Measurements from ENCODE around the gene YJU2. TPM values are rescaled to one million over a fixed set of nuclear protein-coding genes. Genes with fewer than 3 reads are reported as not detected.
A peak's percentile ranks its signal among the peaks of the same experiment; 100 is the strongest.

The YJU2 gene
- total RNA-seq (10 to 100 TPM; 14.0 to 34.4 (median 23.9) TPM), polyA plus RNA-seq (10 to 100 TPM; 19.9 to 81.2 (median 45.3) TPM)
- long read RNA-seq, donor 1, partial matches to known transcripts = 9 of 46 reads
- long read RNA-seq, donor 1, other reads (novel, unspliced or antisense) = 35 of 46 reads
- long read RNA-seq, donor 2, partial matches to known transcripts = 181 of 185 reads
- long read RNA-seq, donor 2, other reads (novel, unspliced or antisense) = 0 of 185 reads
- long read RNA-seq, donor 3, transcript YJU2-201 (8 exons, 1,434 nt) = major isoform, 6 of 6 reads
- long read RNA-seq, donor 3, partial matches to known transcripts = 0 of 6 reads
- long read RNA-seq, donor 3, other reads (novel, unspliced or antisense) = 0 of 6 reads
- long read RNA-seq, donor 4, transcript YJU2-201 (8 exons, 1,434 nt) = major isoform, 16 of 18 reads
- long read RNA-seq, donor 4, partial matches to known transcripts = 1 of 18 reads
- long read RNA-seq, donor 4, other reads (novel, unspliced or antisense) = 1 of 18 reads
- long read RNA-seq, donor 5, transcript YJU2-201 (8 exons, 1,434 nt) = major isoform, 29 of 33 reads
- long read RNA-seq, donor 5, partial matches to known transcripts = 2 of 33 reads
- long read RNA-seq, donor 5, other reads (novel, unspliced or antisense) = 2 of 33 reads
- long read RNA-seq, donor 6, transcript YJU2-201 (8 exons, 1,434 nt) = major isoform, 22 of 23 reads
- long read RNA-seq, donor 6, partial matches to known transcripts = 0 of 23 reads
- long read RNA-seq, donor 6, other reads (novel, unspliced or antisense) = 1 of 23 reads
- long read RNA-seq, donor 7, partial matches to known transcripts = 10 of 12 reads
- long read RNA-seq, donor 7, other reads (novel, unspliced or antisense) = 0 of 12 reads
- long read RNA-seq, donor 8, transcript YJU2-201 (8 exons, 1,434 nt) = major isoform, 9 of 233 reads
- long read RNA-seq, donor 8, partial matches to known transcripts = 173 of 233 reads
- long read RNA-seq, donor 8, other reads (novel, unspliced or antisense) = 51 of 233 reads
- long read RNA-seq, donor 9, partial matches to known transcripts = 145 of 160 reads
- long read RNA-seq, donor 9, other reads (novel, unspliced or antisense) = 13 of 160 reads
- long read RNA-seq, donor 10, partial matches to known transcripts = 0 of 2 reads
- long read RNA-seq, donor 10, other reads (novel, unspliced or antisense) = 0 of 2 reads

DNA sequence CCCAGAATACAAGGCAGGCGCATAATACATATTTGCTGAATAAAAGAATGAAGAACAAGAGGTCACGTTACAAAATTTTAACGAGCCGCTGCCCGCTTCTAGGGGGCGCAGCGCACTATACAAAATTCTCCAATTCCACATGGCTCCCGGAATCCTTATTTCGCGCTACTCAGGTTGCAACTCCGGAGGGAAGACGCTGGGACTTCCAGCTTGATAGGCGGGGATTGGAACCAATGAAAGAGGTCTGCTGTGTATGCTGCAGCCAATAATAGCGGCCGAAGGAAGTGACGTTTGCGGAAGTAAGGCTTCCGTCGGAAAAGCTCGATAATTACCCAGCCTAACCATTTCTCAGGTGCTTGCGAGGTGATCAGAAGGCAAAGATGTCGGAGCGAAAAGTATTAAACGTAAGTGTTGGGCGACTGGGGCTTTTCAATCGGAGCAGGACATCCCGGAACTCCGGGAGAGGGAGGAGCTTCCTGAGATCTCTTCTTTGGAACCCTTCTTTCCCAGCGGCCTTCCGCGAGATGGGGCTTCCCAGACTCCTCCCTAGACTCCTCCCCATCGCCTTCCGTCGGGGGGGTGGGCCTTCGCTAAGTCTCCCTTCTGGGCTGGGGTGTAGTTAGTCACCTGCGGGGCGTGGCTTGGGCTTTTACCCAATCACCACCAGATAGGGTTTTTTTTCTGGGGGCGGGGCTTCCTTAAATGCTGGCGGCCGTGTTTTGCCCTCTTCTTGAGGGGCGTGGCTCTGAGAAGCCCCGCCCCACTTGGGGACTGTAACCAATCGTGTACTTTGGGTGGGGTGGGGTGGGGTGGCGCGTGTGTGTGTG is at the start of gene YJU2:
TSS of gene YJU2 (plus strand) at position 314 of the 827 bp plus-strand sequence. CDS start at position 381, 67 bp downstream.
- peaks cover 0 to 11% of the 10 kb centered on the region in 2 donors for H3K4me1 ChIP-seq (replicated peaks in 1 of 2)
- H3K9me3 ChIP-seq (replicated peaks in 1 of 3) = no peaks in the 10 kb centered on the region
- WGBS, 4 donors = 0 to 1% (median 1%) methylated on average over 27 to 45 of the region's 45 CpGs
- DNase-seq = peak; percentile 99 to 100 (median 100)
- peak within 1 kb of the TSS; percentile 90 to 100 (median 94) for H3K27ac ChIP-seq
- no peaks in the 10 kb centered on the region for H3K27me3 ChIP-seq
- TF ChIP-seq POLR2A (IDR thresholded peaks at IDR 0.05) (peak; percentile 37 to 64), CTCF (IDR thresholded peaks at IDR 0.05) (peak in 4 of 6 experiments; percentile 34 to 51 (median 36))
- H3K36me3 ChIP-seq (replicated peaks in 1 of 2) = peaks cover 0 to 32% of the 10 kb centered on the region in 2 donors
- H3K4me3 ChIP-seq = peak within 1 kb of the TSS; percentile 57 to 95 (median 81)
- intact Hi-C loops (cut with DNase I) = no loop called here

GRCh38 chr19:4197228-4197624 is 49.7 kb upstream of the YJU2 start:
- intact Hi-C loops (cut with DNase I) = no loop called here
- Histone ChIP-seq H3K4me1 (replicated peaks in 1 of 2) (no peaks in the 10 kb centered on the region), H3K9me3 (replicated peaks in 1 of 3) (no peaks in the 10 kb centered on the region), H3K36me3 (replicated peaks in 1 of 2) (no peaks in the 10 kb centered on the region), H3K4me3 (no peak overlapping the region), H3K27me3 (peaks cover 47% of the 10 kb centered on the region), H3K27ac (no peak overlapping the region)
- TF ChIP-seq POLR2A (IDR thresholded peaks at IDR 0.05) (no peak), CTCF (IDR thresholded peaks at IDR 0.05) (no peak)
- DNase-seq = no peak
- WGBS, 4 donors = 66 to 76% (median 70%) methylated on average over 5 of the region's 5 CpGs

GRCh38 chr19:4197625-4198466 is 49.0 kb upstream of the YJU2 start:
- DNase-seq = no peak
- WGBS, 4 donors = 16 to 29% (median 21%) methylated on average over 31 to 59 of the region's 70 CpGs
- TF ChIP-seq CTCF (IDR thresholded peaks at IDR 0.05) (no peak), POLR2A (IDR thresholded peaks at IDR 0.05) (no peak)
- Histone ChIP-seq H3K9me3 (replicated peaks in 1 of 3) (no peaks in the 10 kb centered on the region), H3K27me3 (peaks cover 47% of the 10 kb centered on the region), H3K27ac (no peak overlapping the region), H3K4me3 (no peak overlapping the region), H3K4me1 (replicated peaks in 1 of 2) (no peaks in the 10 kb centered on the region), H3K36me3 (replicated peaks in 1 of 2) (no peaks in the 10 kb centered on the region)
- intact Hi-C loops (cut with DNase I) = no loop called here
